ENCODE results near the gene CLMN. TPM values are rescaled to one million over a fixed set of nuclear protein-coding genes. Genes with fewer than 3 reads are reported as not detected.

CLMN gene
- total and polyA plus RNA-seq, 2 of the 8 experiments (the other 6 are each of a cell fraction or from before 2014, with no cell fraction given), result 1.6 to 8.2 TPM

GRCh38 chr14:95282354-95282985 is 37.2 kb downstream of the CLMN start (continued):
- TF ChIP-seq CHD7 (IDR thresholded peaks at IDR 0.05; ENCODE audit: insufficient replicate concordance, low read length) (no peak), RXRA (IDR thresholded peaks at IDR 0.05; ENCODE audit: insufficient read depth, low read depth, low read length) (no peak), SIN3A (conservative IDR thresholded peaks at IDR 0.05 in 1 of 2, IDR thresholded peaks at IDR 0.05 in 1 of 2; ENCODE audit: low read depth in 1 of 2, low read length in 2 of 2) (no peak), FOSL1 (IDR thresholded peaks at IDR 0.05; ENCODE audit: insufficient read depth, low read depth, low read length) (no peak), SP4 (IDR thresholded peaks at IDR 0.05; ENCODE audit: low read length) (no peak), PHF8 (conservative IDR thresholded peaks at IDR 0.05; ENCODE audit: low read depth, low read length) (no peak), SRF (IDR thresholded peaks at IDR 0.05; ENCODE audit: low read depth, low read length) (no peak), ASH2L (IDR thresholded peaks at IDR 0.05; ENCODE audit: low read length) (no peak), EZH2 (IDR thresholded peaks at IDR 0.05; ENCODE audit: low read depth, low read length, severe bottlenecking) (no peak), CTBP2 (IDR thresholded peaks at IDR 0.05; ENCODE audit: borderline replicate concordance, insufficient read depth, insufficient read length, low read length) (no peak), TEAD4 (IDR thresholded peaks at IDR 0.05; ENCODE audit: low read depth, low read length) (no peak)

All from H1 (cell line).